HPDE6-E6E7 (cell line): ENCODE results near the gene PIGQ.

Experiments
- DNase-seq: peaks from one replicate; pipeline ENCODE4 v3.0.0; 2011; ENCODE audit warnings: missing footprints; ENCODE audit errors: extremely low spot score

PIGQ gene

DNA sequence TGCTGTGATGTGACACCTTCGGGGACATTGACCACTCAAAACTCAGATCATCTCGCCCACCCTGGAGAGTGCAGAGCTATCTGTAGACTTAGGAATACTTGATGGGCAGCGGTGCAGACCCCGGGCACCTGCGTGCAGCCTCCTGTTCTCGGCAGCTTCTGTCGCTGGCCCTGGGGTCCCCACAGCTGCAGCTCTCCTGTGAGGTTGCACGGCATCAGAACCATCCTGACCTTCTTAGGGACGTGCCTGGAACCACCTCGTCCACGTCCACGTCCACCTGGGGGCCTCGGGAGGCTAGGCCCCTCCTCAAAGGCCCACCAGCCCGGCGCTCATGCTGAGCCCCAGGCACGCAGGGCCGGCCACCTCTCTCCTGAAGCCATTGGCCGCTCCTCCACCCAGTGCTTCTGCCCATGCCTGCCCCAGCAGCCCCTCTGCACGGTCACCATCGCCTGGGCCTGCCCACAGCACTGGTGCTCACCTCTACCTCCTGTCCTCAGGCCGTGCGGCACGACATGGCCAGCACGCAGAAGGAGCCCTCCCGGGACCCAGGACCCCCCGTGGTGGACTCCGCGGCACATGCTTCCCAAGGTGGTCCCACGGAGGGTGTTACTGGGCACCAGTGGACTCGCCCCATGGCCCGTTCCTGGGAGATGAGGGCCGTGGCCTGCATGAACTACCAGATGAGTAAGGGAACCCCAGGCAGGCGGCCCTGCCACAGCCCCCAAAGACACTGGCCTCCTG, 58.7 kb downstream of the PIGQ start:
- no peak for DNase-seq

- no peak for DNase-seq
These were observed 59.5 kb downstream of the PIGQ start for GRCh38 chr16:629185-629832.

DNA sequence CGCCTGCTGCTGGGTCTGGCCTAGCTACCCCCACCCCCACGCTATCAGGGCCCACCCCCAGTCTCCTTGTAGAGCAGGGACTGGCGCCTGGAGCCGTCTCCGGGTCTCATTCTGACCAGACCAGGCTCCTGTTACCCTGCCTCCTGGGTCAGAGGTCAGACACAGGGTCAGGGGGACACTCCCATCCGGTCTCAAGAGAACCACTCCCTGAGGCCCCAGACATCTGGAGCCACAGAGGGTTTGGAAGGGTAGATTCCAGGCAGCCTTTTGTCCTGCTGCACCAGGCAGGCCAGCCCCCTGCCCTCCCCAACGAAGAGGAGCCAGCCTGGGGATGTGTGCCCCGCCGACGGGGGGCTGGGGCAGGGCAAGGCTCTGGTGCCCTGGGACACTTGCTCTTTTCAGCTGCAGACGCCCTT, 60.1 kb downstream of the PIGQ start:
- no peak for DNase-seq

- DNase-seq, result no peak
These were observed 60.6 kb downstream of the PIGQ start for GRCh38 chr16:630249-630814.

GRCh38 chr16:630815-631405, 61.1 kb downstream of the PIGQ start, which contains the start of gene WFIKKN1:
Gene WFIKKN1, plus strand, starts transcription at chr16:630985. Its CDS starts 269 bp downstream, at chr16:631254.
- DNase-seq, result no peak

DNA sequence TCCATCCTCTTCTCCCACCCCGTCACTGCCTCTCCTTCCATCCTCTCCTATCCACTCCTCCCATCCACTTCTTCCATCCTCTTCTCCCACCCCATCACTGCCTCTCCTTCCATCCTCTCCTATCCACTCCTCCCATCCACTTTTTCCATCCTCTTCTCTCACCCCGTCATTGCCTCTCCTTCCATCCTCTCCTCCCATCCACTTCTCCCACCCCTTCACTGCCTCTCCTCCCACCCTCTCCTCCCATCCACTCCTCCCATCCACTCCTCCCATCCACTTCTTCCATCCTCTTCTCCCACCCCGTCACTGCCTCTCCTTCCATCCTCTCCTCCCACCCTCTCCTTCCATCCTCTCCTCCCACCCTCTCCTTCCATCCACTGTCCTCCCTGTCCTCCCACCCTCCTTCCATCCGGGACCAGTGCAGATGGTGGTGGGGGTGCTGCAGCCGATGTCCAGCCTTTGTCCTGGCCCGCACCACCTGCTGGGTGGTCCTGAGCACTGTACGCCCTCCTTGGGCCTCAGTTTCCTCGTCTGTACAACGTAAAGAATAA, 62.1 kb downstream of the PIGQ start:
- no peak for DNase-seq

DNA sequence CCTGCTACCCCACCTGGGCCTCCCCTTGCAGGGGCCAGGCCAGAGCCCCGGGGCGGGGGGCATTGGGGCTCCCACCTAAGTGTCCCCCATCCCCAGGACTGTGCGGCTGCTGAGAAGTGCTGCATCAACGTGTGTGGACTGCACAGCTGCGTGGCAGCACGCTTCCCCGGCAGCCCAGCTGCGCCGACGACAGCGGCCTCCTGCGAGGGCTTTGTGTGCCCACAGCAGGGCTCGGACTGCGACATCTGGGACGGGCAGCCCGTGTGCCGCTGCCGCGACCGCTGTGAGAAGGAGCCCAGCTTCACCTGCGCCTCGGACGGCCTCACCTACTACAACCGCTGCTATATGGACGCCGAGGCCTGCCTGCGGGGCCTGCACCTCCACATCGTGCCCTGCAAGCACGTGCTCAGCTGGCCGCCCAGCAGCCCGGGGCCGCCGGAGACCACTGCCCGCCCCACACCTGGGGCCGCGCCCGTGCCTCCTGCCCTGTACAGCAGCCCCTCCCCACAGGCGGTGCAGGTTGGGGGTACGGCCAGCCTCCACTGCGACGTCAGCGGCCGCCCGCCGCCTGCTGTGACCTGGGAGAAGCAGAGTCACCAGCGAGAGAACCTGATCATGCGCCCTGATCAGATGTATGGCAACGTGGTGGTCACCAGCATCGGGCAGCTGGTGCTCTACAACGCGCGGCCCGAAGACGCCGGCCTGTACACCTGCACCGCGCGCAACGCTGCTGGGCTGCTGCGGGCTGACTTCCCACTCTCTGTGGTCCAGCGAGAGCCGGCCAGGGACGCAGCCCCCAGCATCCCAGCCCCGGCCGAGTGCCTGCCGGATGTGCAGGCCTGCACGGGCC, 62.9 kb downstream of the PIGQ start:
- DNase-seq, result no peak

GRCh38 chr16:633336-634050, 63.7 kb downstream of the PIGQ start:
- DNase-seq, result no peak
